ENCODE results near the gene FBLN2. TPM values are rescaled to one million over a fixed set of nuclear protein-coding genes. Genes with fewer than 3 reads are reported as not detected.

The FBLN2 gene
- total and polyA plus RNA-seq, 2 of the 4 experiments (the other 2 are of a cell fraction), result 11.8 to 60.8 TPM

- no peak overlapping the region for H2AK9ac ChIP-seq (replicated peaks; ENCODE audit: low read depth, low read length, poor library complexity)
- H3K4me1 ChIP-seq (ENCODE audit: control insufficient read depth, insufficient read depth, low read length), result no peaks in the 10 kb centered on the region
- POLR2A ChIA-PET (ENCODE audit: unreplicated experiment), result no interaction called here
- H4K5ac ChIP-seq (ENCODE audit: low read depth, low read length), result no peak overlapping the region
- no peak overlapping the region for H3K4me2 ChIP-seq (ENCODE audit: low read depth, low read length)
- H3K4me3 ChIP-seq (ENCODE audit: insufficient read depth, low read depth, low read length), result no peak overlapping the region
- no peak overlapping the region for H2AFZ ChIP-seq (replicated peaks; ENCODE audit: low read length, poor library complexity)
- H3K4ac ChIP-seq (ENCODE audit: low read depth, low read length), result no peak overlapping the region
- no peaks in the 10 kb centered on the region for H3K27me3 ChIP-seq (ENCODE audit: control insufficient read depth, insufficient read depth, low read length)
- no peak overlapping the region for H2BK15ac ChIP-seq (ENCODE audit: low read depth, low read length)
- H3K9me1 ChIP-seq (ENCODE audit: insufficient read depth, low read length), result no peaks in the 10 kb centered on the region
- H4K20me1 ChIP-seq (ENCODE audit: insufficient read depth, low read length), result no peaks in the 10 kb centered on the region
- H2BK20ac ChIP-seq (ENCODE audit: low read depth, low read length), result no peak overlapping the region
- ATAC-seq (ENCODE audit: low read depth), result no peak
- H3K9ac ChIP-seq (ENCODE audit: low read depth, low read length), result no peak overlapping the region
- in situ Hi-C loops (cut with MboI; ENCODE audit: low sequenced_read_pairs) (no loop called here), intact Hi-C loops (cut with micrococcal nuclease) (no loop called here), dilution Hi-C loops (cut with HindIII; ENCODE audit: low sequenced_read_pairs, unreplicated experiment) (no loop called here)
- no peak overlapping the region for H3K56ac ChIP-seq (ENCODE audit: extremely low read depth, insufficient read depth, low read length)
- H2AK5ac ChIP-seq (ENCODE audit: low read depth, low read length), result no peak overlapping the region
- CTCF ChIA-PET, result no interaction called here
- H3K79me1 ChIP-seq (ENCODE audit: low read depth in 1 of 2, low read length in 2 of 2), result no peaks in the 10 kb centered on the region
- BruUV-seq (replicated peaks), result no TSS peak
- H3K9me3 ChIP-seq (ENCODE audit: control insufficient read depth, insufficient read depth, low read length), result no peaks in the 10 kb centered on the region
- no peak overlapping the region for H3K18ac ChIP-seq (ENCODE audit: low read depth, low read length)
- no peaks in the 10 kb centered on the region for H3K36me3 ChIP-seq (ENCODE audit: control insufficient read depth, insufficient read depth, low read length)
- no peak overlapping the region for H3K23ac ChIP-seq (ENCODE audit: low read depth, low read length)
- no peak overlapping the region for H3K14ac ChIP-seq (replicated peaks; ENCODE audit: low read depth, low read length)
- H2BK120ac ChIP-seq (ENCODE audit: low read depth, low read length), result no peak overlapping the region
- H3K27ac ChIP-seq (ENCODE audit: insufficient read depth, low read length), result no peak overlapping the region
- H2BK5ac ChIP-seq (ENCODE audit: low read depth, low read length, poor library complexity, severe bottlenecking), result no peak overlapping the region
- DNase-seq, result no peak
- no peak for TF ChIP-seq SMC3 (IDR thresholded peaks at IDR 0.05; ENCODE audit: low read depth, low read length)
- TF ChIP-seq USF2 (IDR thresholded peaks at IDR 0.05; ENCODE audit: low read depth, low read length), result no peak
- TF ChIP-seq FOS (IDR thresholded peaks at IDR 0.05; ENCODE audit: low read depth, low read length), result no peak
- TF ChIP-seq RFX5 (IDR thresholded peaks at IDR 0.05; ENCODE audit: low read depth, low read length), result no peak
- no peak for TF ChIP-seq BHLHE40 (IDR thresholded peaks at IDR 0.05; ENCODE audit: low read depth, low read length)
- no peak for TF ChIP-seq RAD21 (IDR thresholded peaks at IDR 0.05; ENCODE audit: low read length)
- TF ChIP-seq MXI1 (IDR thresholded peaks at IDR 0.05; ENCODE audit: borderline replicate concordance, low read depth, low read length), result no peak
- no peak for TF ChIP-seq CHD1 (IDR thresholded peaks at IDR 0.05; ENCODE audit: low read depth, low read length)
- H4K8ac ChIP-seq (ENCODE audit: low read depth in 2 of 2, low read length in 2 of 2), result no peak overlapping the region
- 12% methylated on average over 5 of the region's 10 CpGs; no CpG with 5 or more reads in 1 of the 2 experiments for WGBS, 2 experiments (ENCODE audit: extremely low coverage in 2 of 2, insufficient read length in 1 of 2)
- no peak overlapping the region for H4K91ac ChIP-seq (ENCODE audit: insufficient read depth, low read depth, low read length)
These were observed 125.7 kb downstream of the FBLN2 start for GRCh38 chr3:13674538-13675185.

Data from IMR-90 (cell line).